Measurements from ENCODE around the gene ARFGEF3. TPM values are rescaled to one million over a fixed set of nuclear protein-coding genes. Genes with fewer than 3 reads are reported as not detected.

The ARFGEF3 gene
- total RNA-seq, 2 experiments from 2014 or later: 0.72 TPM

DNA sequence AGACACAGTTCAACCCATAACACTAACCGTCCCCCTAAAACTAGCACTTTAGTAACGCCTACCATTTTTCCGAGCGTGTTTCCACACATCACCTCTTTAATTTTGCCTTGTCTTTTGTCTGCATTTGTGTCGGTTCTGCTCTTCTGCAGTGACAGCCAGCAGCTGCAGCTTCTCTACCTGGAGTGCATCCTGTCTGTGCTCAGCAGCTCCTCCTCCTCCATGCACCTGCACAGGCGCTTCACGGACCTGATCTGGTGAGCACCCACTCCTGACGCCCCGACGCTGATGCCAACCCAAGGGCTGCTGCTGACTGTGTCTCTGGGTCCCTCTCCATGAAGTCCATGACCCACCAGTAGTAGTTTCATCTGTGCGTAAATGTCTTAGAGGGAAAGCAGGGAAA lies 92.0 kb downstream of the ARFGEF3 start:
- CTCF ChIA-PET: no interaction called here
- Mint-ChIP-seq H3K4me3 (no peak overlapping the region), H3K4me1 (ENCODE audit: low read depth) (no peaks in the 10 kb centered on the region), H3K36me3 (ENCODE audit: low read depth) (no peaks in the 10 kb centered on the region), H3K27ac (no peak overlapping the region), H3K9me3 (no peaks in the 10 kb centered on the region), H3K27me3 (ENCODE audit: low read depth) (peaks cover 2% of the 10 kb centered on the region)
- intact Hi-C loops (cut with micrococcal nuclease): no loop called here
- DNase-seq: no peak

DNA sequence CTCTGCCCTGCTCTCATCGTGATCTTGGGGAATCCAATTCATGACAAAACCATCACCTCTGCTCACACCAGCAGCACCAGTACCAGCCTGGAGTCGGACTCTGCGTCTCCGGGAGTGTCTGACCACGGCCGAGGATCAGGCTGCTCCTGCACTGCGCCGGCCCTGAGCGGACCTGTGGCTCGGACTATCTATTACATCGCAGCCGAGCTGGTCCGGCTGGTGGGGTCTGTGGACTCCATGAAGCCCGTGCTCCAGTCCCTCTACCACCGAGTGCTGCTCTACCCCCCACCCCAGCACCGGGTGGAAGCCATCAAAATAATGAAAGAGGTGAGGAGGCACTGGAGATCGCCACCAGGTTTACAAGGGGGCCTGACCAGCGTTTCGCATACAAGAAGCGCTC lies 93.7 kb downstream of the ARFGEF3 start:
- Mint-ChIP-seq H3K4me1 (ENCODE audit: low read depth) (no peaks in the 10 kb centered on the region), H3K27ac (no peak overlapping the region), H3K27me3 (ENCODE audit: low read depth) (peaks cover 5% of the 10 kb centered on the region), H3K36me3 (ENCODE audit: low read depth) (no peaks in the 10 kb centered on the region), H3K4me3 (no peak overlapping the region), H3K9me3 (no peaks in the 10 kb centered on the region)
- CTCF ChIA-PET: no interaction called here
- DNase-seq: no peak
- intact Hi-C loops (cut with micrococcal nuclease): no loop called here

DNA sequence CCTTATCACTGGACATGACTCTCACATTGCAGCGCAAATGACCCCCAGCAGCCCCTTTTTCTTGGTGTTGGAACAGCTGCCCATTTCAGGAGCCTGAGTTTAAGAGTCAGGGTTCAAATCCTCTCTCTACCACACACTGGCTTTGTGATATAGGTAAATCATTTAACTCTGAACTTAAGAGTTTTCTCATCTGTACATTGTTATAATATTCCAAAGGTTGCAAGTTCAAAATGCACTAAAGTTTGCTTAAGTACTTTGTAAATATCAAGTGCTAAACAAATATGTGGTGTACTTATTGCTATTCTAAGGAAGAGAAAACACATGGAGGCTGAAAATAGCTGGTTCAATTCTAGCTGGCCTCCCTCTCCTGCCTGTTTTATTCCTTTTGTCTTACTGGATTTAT lies 95.9 kb downstream of the ARFGEF3 start:
- CTCF ChIA-PET: no interaction called here
- intact Hi-C loops (cut with micrococcal nuclease): no loop called here
- no peaks in the 10 kb centered on the region for H3K4me1 Mint-ChIP-seq (ENCODE audit: low read depth)
- DNase-seq: no peak
- no peaks in the 10 kb centered on the region for H3K36me3 Mint-ChIP-seq (ENCODE audit: low read depth)
- H3K9me3 Mint-ChIP-seq: no peaks in the 10 kb centered on the region
- no peak overlapping the region for H3K4me3 Mint-ChIP-seq
- H3K27ac Mint-ChIP-seq: no peak overlapping the region
- peaks cover 5% of the 10 kb centered on the region for H3K27me3 Mint-ChIP-seq (ENCODE audit: low read depth)

DNA sequence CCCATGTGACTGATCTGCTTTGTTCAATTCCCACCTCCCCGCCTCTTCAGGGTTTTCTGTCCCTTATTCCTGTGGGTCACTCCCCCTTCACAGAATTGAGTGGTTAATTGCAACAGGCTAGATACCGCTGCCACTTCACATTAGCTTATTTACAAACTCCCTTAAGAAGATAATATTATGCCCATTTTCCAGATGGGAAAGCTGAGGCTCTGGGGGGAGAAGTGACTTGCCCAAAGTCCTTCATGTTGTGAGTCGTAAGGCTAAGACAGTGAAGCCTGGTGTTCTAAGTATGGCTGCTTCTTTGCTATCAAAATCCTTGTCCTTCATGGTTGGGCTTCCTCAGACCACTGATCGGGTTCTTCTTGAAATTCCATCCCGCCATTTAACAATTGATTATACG lies 96.5 kb downstream of the ARFGEF3 start:
- CTCF ChIA-PET: no interaction called here
- Mint-ChIP-seq H3K4me3 (no peak overlapping the region), H3K27ac (no peak overlapping the region), H3K4me1 (ENCODE audit: low read depth) (no peaks in the 10 kb centered on the region), H3K36me3 (ENCODE audit: low read depth) (no peaks in the 10 kb centered on the region), H3K9me3 (no peaks in the 10 kb centered on the region), H3K27me3 (ENCODE audit: low read depth) (peaks cover 5% of the 10 kb centered on the region)
- DNase-seq: no peak
- intact Hi-C loops (cut with micrococcal nuclease): no loop called here

DNA sequence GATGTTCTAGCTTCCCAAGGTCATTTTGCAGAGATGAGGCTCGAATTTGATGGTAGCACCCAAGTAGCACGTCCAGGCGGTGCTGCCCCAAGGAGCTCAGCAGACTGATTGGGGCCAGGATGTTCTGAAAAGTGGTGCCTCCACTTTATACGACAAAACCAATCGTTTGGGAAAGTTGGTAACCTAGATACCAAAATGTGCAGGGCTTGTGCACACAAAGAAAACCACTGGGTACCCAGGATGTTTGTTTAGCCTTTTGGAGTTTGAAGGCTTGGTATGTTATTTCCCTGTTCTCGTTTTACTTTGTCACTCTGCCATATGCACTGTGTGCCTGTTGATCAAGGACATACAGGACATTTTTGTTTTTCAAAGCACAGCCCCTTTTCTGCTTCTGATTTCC lies 97.3 kb downstream of the ARFGEF3 start:
- DNase-seq: no peak
- CTCF ChIA-PET: no interaction called here
- Mint-ChIP-seq H3K9me3 (no peaks in the 10 kb centered on the region), H3K4me3 (no peak overlapping the region), H3K36me3 (ENCODE audit: low read depth) (no peaks in the 10 kb centered on the region), H3K27me3 (ENCODE audit: low read depth) (peaks cover 5% of the 10 kb centered on the region), H3K27ac (no peak overlapping the region), H3K4me1 (ENCODE audit: low read depth) (no peaks in the 10 kb centered on the region)
- intact Hi-C loops (cut with micrococcal nuclease): no loop called here

DNA sequence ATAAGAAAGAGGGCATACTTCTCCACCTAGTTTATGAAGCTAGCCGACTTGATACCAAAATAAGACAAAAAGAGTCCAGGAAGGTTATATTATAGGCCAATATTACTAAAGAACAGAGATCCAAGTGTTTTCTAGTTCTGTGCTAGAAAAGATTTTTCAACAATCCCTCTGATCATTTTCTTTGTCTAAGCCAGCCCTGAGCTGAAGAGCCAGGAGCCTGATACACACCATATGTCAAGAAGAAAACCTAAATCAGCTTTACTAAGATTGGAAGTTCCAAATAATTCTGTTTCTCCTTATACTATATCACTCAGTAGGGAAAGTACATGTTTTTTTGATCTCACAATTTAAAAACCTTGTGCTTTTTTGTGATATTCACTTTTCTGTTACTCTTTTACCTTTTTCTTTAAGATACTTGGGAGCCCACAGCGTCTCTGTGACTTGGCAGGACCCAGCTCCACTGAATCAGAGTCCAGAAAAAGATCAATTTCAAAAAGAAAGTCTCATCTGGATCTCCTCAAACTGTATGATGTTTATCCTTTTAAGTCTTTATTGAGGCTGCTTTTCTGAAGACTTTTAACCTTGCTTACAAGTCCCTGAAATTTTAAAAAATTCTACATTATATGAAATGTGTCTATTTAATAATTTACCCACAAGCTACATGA lies 99.5 kb downstream of the ARFGEF3 start:
- intact Hi-C loops (cut with micrococcal nuclease): no loop called here
- no peaks in the 10 kb centered on the region for H3K36me3 Mint-ChIP-seq (ENCODE audit: low read depth)
- CTCF ChIA-PET: interaction anchor here (1.1 kb wide), 1 partner anchor 65 kb away, joined by 4 read pairs; no protein-coding TSS in a partner anchor
- H3K4me3 Mint-ChIP-seq: no peak overlapping the region
- no peak overlapping the region for H3K27ac Mint-ChIP-seq
- no peak for DNase-seq
- no peaks in the 10 kb centered on the region for H3K9me3 Mint-ChIP-seq
- no peaks in the 10 kb centered on the region for H3K4me1 Mint-ChIP-seq (ENCODE audit: low read depth)
- peaks cover 4% of the 10 kb centered on the region for H3K27me3 Mint-ChIP-seq (ENCODE audit: low read depth)

DNA sequence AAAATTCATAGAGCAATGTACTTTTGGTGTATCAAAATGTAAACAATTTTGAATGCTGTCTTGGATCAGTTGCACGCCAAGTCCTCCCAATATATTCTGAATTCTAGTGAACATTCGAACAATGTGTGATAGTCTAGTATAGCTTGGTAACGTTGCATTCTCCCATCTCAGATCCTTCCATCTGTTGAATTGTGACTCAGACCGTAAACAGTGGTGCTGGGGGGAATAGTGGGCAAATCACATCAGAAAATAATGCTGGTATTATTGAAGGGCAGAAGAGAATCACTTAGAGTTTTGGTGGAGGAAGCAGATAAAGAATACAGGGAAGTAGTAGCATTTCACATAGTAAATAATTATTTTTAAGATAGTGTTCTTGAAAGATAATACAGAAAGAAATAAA lies 102.2 kb downstream of the ARFGEF3 start:
- Mint-ChIP-seq H3K4me3 (no peak overlapping the region), H3K27ac (no peak overlapping the region), H3K27me3 (ENCODE audit: low read depth) (peaks cover 4% of the 10 kb centered on the region), H3K36me3 (ENCODE audit: low read depth) (no peaks in the 10 kb centered on the region), H3K9me3 (no peaks in the 10 kb centered on the region), H3K4me1 (ENCODE audit: low read depth) (no peaks in the 10 kb centered on the region)
- DNase-seq: no peak
- intact Hi-C loops (cut with micrococcal nuclease): no loop called here
- CTCF ChIA-PET: no interaction called here

DNA sequence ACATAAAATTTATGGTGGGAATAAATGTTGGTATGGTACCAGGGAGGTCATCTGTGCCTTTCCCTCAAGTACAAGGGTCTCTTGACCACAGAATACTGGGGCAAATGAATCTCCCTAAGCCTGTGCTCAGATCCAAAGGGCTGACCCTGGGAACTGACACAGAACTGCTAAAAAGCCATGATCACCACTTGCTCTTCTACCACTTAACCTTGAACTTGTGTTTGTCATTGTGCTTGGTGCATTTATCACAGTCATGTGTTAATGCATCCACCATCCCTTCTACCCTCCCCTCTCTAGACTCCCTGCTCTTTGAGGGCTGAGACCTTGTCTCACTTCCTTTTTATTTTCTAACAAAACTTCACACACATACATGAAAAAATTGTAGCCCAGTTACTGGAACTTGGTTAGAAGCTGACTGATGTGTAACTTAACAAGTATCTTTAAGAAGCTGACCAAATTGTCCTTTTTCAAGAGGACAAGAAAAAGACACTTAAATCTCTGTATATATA lies 102.7 kb downstream of the ARFGEF3 start:
- Mint-ChIP-seq H3K27me3 (ENCODE audit: low read depth) (peaks cover under 1% of the 10 kb centered on the region), H3K9me3 (no peaks in the 10 kb centered on the region), H3K4me1 (ENCODE audit: low read depth) (no peaks in the 10 kb centered on the region), H3K4me3 (no peak overlapping the region), H3K36me3 (ENCODE audit: low read depth) (no peaks in the 10 kb centered on the region), H3K27ac (no peak overlapping the region)
- intact Hi-C loops (cut with micrococcal nuclease): no loop called here
- DNase-seq: no peak
- CTCF ChIA-PET: no interaction called here

DNA sequence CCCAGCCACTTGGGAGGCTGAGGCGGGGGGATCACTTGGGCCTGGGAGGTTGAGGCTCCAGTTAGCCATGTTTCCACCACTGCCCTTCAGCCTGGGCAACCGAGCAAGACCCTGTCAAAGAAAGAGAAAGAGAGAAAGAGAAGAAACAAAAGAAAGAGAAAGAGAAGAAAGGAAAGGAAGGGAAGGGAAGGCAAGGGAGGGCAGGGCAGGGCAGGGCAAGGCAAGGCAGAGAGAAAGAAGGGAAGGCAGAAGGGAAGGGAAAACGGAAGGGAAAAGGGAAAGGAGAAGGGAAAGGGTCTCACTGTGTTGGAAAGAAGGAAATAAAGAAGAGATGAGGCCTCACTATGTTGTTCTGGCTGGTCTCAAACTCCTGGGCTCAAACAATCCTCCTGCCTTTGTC lies 104.4 kb downstream of the ARFGEF3 start:
- H3K9me3 Mint-ChIP-seq: no peaks in the 10 kb centered on the region

DNA sequence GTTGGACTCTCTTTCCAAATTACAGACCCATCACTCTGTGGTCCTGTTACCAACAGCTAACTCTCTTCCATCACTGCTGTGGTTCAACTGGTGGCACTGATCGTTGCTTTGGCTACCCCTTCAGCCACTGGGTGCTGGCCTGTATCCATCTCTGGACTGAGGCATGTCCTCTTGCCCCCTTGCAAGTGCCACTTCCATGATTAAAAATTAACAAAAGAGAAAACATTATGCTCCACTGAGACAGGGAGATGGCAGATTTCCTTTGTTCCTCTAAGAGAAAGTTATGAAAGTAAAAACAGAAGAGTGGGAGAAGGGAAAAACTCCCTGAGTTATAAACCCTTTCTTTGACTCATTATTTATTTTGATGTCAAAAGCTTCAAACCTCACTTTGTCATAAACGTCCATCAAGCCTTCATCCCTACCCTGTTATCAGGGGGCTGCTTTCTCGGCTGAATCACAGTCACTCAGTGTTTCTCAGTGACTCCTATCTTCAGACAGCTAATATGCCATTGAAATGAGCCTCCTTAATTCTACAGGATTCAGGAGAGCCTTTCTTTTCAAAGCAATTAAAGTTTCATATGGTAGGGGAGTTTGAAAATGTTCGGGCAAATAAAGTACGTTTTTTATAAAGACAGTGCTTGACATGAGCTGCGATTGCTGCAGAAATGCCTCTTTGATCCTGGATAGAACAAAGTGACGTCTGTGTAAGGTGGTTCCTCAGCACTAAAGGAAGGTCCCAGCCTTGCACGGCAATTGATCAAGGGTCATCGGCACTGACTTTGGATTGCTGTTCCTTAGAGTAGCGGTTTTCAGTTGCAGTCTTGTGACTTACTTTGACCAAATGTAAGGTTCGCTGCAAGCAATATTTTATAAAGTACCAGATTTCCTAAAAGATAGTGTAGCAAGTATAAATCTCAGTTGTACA lies 106.5 kb downstream of the ARFGEF3 start:
- H3K27ac Mint-ChIP-seq: no peak overlapping the region
- no peak for DNase-seq
- H3K27me3 Mint-ChIP-seq (ENCODE audit: low read depth): no peaks in the 10 kb centered on the region
- intact Hi-C loops (cut with micrococcal nuclease): no loop called here
- no peaks in the 10 kb centered on the region for H3K9me3 Mint-ChIP-seq
- no peak overlapping the region for H3K4me3 Mint-ChIP-seq
- CTCF ChIA-PET: no interaction called here
- no peaks in the 10 kb centered on the region for H3K4me1 Mint-ChIP-seq (ENCODE audit: low read depth)
- H3K36me3 Mint-ChIP-seq (ENCODE audit: low read depth): no peaks in the 10 kb centered on the region

More for the DNA sequence above, 104.4 kb downstream of the ARFGEF3 start:
- intact Hi-C loops (cut with micrococcal nuclease): no loop called here
- Mint-ChIP-seq H3K36me3 (ENCODE audit: low read depth) (no peaks in the 10 kb centered on the region), H3K4me1 (ENCODE audit: low read depth) (no peaks in the 10 kb centered on the region), H3K27me3 (ENCODE audit: low read depth) (no peaks in the 10 kb centered on the region), H3K27ac (no peak overlapping the region), H3K4me3 (no peak overlapping the region)
- CTCF ChIA-PET: no interaction called here
- no peak for DNase-seq

DNA sequence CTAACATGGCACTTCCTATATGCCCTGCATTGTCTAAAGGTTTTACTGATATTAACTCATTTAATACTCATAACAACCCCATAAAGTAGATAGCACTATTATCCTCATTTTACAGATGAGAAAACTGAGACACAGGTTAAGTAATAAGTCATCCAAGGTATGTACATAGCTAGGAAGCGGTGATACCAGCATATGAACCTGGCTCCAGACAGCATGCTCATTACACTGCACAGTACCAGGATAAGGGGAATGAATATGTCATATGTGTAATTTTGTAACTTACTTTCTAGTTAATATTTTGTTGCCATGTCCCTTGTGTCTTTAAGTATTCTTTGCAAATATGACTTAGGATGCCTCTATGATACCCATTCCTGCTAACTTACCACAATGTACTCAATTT lies 109.7 kb downstream of the ARFGEF3 start:
- H3K36me3 Mint-ChIP-seq (ENCODE audit: low read depth): no peaks in the 10 kb centered on the region
- no peak overlapping the region for H3K4me3 Mint-ChIP-seq
- intact Hi-C loops (cut with micrococcal nuclease): no loop called here
- no peaks in the 10 kb centered on the region for H3K9me3 Mint-ChIP-seq
- CTCF ChIA-PET: interaction anchor here (1.8 kb wide), 1 partner anchor 15 kb away, joined by 3 read pairs; no protein-coding TSS in a partner anchor
- no peak overlapping the region for H3K27ac Mint-ChIP-seq
- no peaks in the 10 kb centered on the region for H3K27me3 Mint-ChIP-seq (ENCODE audit: low read depth)
- no peaks in the 10 kb centered on the region for H3K4me1 Mint-ChIP-seq (ENCODE audit: low read depth)
- no peak for DNase-seq

DNA sequence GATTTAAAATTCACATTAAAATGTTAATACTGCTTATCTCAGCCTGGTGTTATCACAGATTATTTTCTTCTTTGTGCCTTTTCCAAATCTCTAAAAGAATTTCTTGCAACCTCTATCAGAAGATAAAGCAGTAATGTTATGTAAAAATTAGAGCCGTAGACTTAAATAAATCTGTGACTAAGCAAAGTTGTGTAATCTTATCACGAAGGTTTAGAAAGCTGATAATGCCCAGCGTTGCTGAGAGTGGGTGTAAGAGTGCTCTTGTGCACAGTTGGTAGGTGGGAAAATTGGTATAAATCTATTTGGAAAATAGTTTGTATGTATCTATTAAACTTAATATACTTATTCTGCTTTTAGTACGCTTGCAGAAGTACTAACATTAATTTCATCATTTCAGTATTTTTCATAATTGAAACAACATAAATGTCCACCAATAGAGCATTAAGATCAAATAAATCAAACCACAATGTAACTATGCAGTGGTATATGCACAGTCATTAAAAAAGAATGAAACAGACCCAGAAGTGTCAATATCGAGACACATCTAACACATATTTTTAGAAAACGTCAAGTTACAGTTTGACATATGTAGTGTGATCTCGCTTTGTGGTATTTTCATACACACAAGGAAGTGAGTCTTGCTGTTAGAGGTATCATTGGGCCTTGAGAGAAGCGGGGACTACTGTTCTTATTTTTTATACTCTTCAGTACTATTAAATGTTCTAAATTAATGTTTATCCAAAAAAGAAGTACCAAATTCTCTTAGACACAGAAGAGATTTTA lies 111.0 kb downstream of the ARFGEF3 start:
- CTCF ChIA-PET: no interaction called here
- H3K9me3 Mint-ChIP-seq: no peaks in the 10 kb centered on the region
- H3K36me3 Mint-ChIP-seq (ENCODE audit: low read depth): no peaks in the 10 kb centered on the region

More for the DNA sequence above, 111.0 kb downstream of the ARFGEF3 start:
- H3K27me3 Mint-ChIP-seq (ENCODE audit: low read depth): no peaks in the 10 kb centered on the region
- intact Hi-C loops (cut with micrococcal nuclease): no loop called here
- no peak for DNase-seq
- no peaks in the 10 kb centered on the region for H3K4me1 Mint-ChIP-seq (ENCODE audit: low read depth)
- H3K27ac Mint-ChIP-seq: no peak overlapping the region
- H3K4me3 Mint-ChIP-seq: no peak overlapping the region
